ENCODE results near the gene SRD5A1. TPM values are rescaled to one million over a fixed set of nuclear protein-coding genes. Genes with fewer than 3 reads are reported as not detected.

SRD5A1 gene
- total and polyA plus RNA-seq, 2 of the 8 experiments (the other 6 are each of a cell fraction or from before 2014, with no cell fraction given), result 34.7 to 42.4 TPM

DNA sequence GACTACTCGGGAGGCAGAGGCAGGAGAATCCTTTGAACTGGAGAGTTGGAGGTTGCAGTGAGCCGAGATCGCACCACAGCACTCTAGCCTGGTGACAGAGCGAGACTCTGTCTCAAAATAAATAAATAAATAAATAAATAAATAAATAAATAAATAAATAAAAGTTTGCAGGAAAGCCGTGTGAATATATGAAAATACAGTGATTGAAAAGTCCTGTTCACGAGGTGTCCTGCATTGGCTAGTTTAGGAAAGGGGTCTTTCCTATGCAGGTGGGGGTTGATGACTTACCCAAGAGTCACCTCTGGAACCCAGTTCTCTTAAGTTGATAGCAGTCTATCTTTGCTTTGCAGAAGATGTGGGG lies 87.3 kb downstream of the SRD5A1 start:
- H2BK15ac ChIP-seq (ENCODE audit: low read length), result no peak overlapping the region
- no peak overlapping the region for H2AK5ac ChIP-seq (ENCODE audit: low read depth, low read length)
- H3K27ac ChIP-seq (ENCODE audit: low read depth, low read length), result no peak overlapping the region
- no peak overlapping the region for H2BK120ac ChIP-seq (replicated peaks; ENCODE audit: low read depth, low read length)
- no peak for FAIRE-seq
- no peaks in the 10 kb centered on the region for H3K9me3 ChIP-seq (ENCODE audit: insufficient read depth in 2 of 2, low read depth in 1 of 2, low read length in 1 of 2)
- no peak overlapping the region for H3K18ac ChIP-seq (ENCODE audit: extremely low read depth, low read length)
- H4K20me1 ChIP-seq (replicated peaks in 1 of 2; ENCODE audit: control insufficient read depth in 1 of 2, insufficient read depth in 2 of 2, low read length in 2 of 2), result peaks cover 27 to 64% of the 10 kb centered on the region in 2 experiments
- no peak overlapping the region for H3K4me2 ChIP-seq (ENCODE audit: insufficient read depth in 1 of 2, low read depth in 2 of 2, low read length in 2 of 2)
- ChIA-PET POLR2A (ENCODE audit: partially characterized antibody) (no interaction called here), CTCF (ENCODE audit: partially characterized antibody) (no interaction called here)
- H2AFZ ChIP-seq (ENCODE audit: low read length), result no peak overlapping the region
- no peaks in the 10 kb centered on the region for H3K36me3 ChIP-seq (ENCODE audit: control insufficient read depth in 2 of 4, insufficient read depth in 4 of 4, low read length in 3 of 4)
- no peak overlapping the region for H2BK12ac ChIP-seq (ENCODE audit: low read depth, low read length)
- peaks cover 3 to 13% (median 5%) of the 10 kb centered on the region in 4 experiments; a peak in 5 of 7 replicates for H3K4me1 ChIP-seq (replicated peaks in 1 of 4; ENCODE audit: control insufficient read depth in 3 of 4, insufficient read depth in 4 of 4, low read length in 3 of 4)
- H3K23me2 ChIP-seq (ENCODE audit: low read depth, low read length), result no peaks in the 10 kb centered on the region; the same call in 1 of the 2 replicates
- no peak overlapping the region for H2BK20ac ChIP-seq (ENCODE audit: low read length)
- no peak overlapping the region for H4K8ac ChIP-seq (ENCODE audit: extremely low read depth, insufficient read depth, low read length)
- no peak overlapping the region for H2BK5ac ChIP-seq (ENCODE audit: low read depth, low read length)
- H3K4me3 ChIP-seq (ENCODE audit: extremely low read depth in 1 of 4, insufficient read depth in 2 of 4, low read depth in 3 of 4, low read length in 4 of 4), result no peak overlapping the region
- H3K14ac ChIP-seq (ENCODE audit: insufficient read length), result no peak overlapping the region
- no peak overlapping the region for H3K9ac ChIP-seq (replicated peaks in 1 of 4; ENCODE audit: extremely low read depth in 1 of 4, low read depth in 3 of 4, low read length in 3 of 4)
- no peak overlapping the region for H4K5ac ChIP-seq (ENCODE audit: insufficient read length, low read depth, low read length)
- H4K91ac ChIP-seq (replicated peaks; ENCODE audit: insufficient read length, low read length), result no peak overlapping the region
- H3K4ac ChIP-seq (replicated peaks; ENCODE audit: insufficient read length, low read depth, low read length), result no peak overlapping the region
- H3K56ac ChIP-seq (replicated peaks; ENCODE audit: insufficient read length, low read depth, low read length), result no peak overlapping the region
- WGBS, 2 experiments (ENCODE audit: extremely low coverage in 1 of 2, insufficient coverage in 1 of 2, insufficient read length in 1 of 2, insufficient replicate concordance in 2 of 2, low coverage in 1 of 2, low lambda C conversion rate in 2 of 2, missing lambda C conversion rate in 1 of 2), result 87% methylated on average over 6 of the region's 6 CpGs; no CpG with 5 or more reads in 1 of the 2 experiments
- peaks cover 46% of the 10 kb centered on the region for H3K79me1 ChIP-seq (ENCODE audit: low read depth, low read length)
- H3K27me3 ChIP-seq (replicated peaks in 1 of 4; ENCODE audit: control insufficient read depth in 3 of 4, extremely low read depth in 1 of 4, insufficient read depth in 3 of 4, low read length in 3 of 4), result no peaks in the 10 kb centered on the region
- no peak for DNase-seq (ENCODE audit: low read depth in 1 of 2, low spot score in 2 of 2)
- H3K23ac ChIP-seq (ENCODE audit: insufficient read length), result no peak overlapping the region
- H3K79me2 ChIP-seq (ENCODE audit: control insufficient read depth in 1 of 2, insufficient read depth in 2 of 2, low read length in 2 of 2), result peaks cover 18 to 96% of the 10 kb centered on the region in 2 experiments
- no peak for TF ChIP-seq SIN3A (conservative IDR thresholded peaks at IDR 0.05 in 1 of 2, IDR thresholded peaks at IDR 0.05 in 1 of 2; ENCODE audit: low read depth in 1 of 2, low read length in 2 of 2)
- no peak for TF ChIP-seq PHF8 (conservative IDR thresholded peaks at IDR 0.05; ENCODE audit: low read depth, low read length)
- no peak for TF ChIP-seq GTF2F1 (IDR thresholded peaks at IDR 0.05; ENCODE audit: borderline replicate concordance, low read depth, low read length)
- TF ChIP-seq SP2 (IDR thresholded peaks at IDR 0.05; ENCODE audit: low read length), result no peak
- TF ChIP-seq SUZ12 (IDR thresholded peaks at IDR 0.05; ENCODE audit: low read length), result no peak
- TF ChIP-seq KDM4A (IDR thresholded peaks at IDR 0.05; ENCODE audit: low read depth, low read length, severe bottlenecking), result no peak
- no peak for TF ChIP-seq MAFK (IDR thresholded peaks at IDR 0.05; ENCODE audit: low read depth, low read length)
- no peak for TF ChIP-seq CHD2 (IDR thresholded peaks at IDR 0.05; ENCODE audit: low read length)
- TF ChIP-seq TBP (IDR thresholded peaks at IDR 0.05; ENCODE audit: low read depth, low read length), result no peak
- TF ChIP-seq SAP30 (IDR thresholded peaks at IDR 0.05; ENCODE audit: insufficient read depth, insufficient replicate concordance, low read length), result no peak
- TF ChIP-seq ZNF274 (IDR thresholded peaks at IDR 0.05; ENCODE audit: borderline replicate concordance, extremely low read depth, low read length), result no peak
- no peak for TF ChIP-seq CBX8 (IDR thresholded peaks at IDR 0.05; ENCODE audit: borderline replicate concordance, low read depth, low read length)
- no peak for TF ChIP-seq CTBP2 (IDR thresholded peaks at IDR 0.05; ENCODE audit: borderline replicate concordance, insufficient read depth, insufficient read length, low read length)
- no peak for TF ChIP-seq SIX5 (IDR thresholded peaks at IDR 0.05; ENCODE audit: low read depth, low read length)
- TF ChIP-seq CBX5 (IDR thresholded peaks at IDR 0.05; ENCODE audit: low read depth, low read length), result no peak

Data from H1 (cell line).